Caco-2 (cell line): ENCODE data around the gene SRBD1. TPM values are rescaled to one million over a fixed set of nuclear protein-coding genes. Genes with fewer than 3 reads are reported as not detected.

Experiments used
- BruUV-seq: library from RNA; stranded (reverse); fragments of 400-500 nt; replicated peaks from 2 replicates; lab custom pipeline; 2021; lab: Mats Ljungman, UMichigan
- CTCF ChIA-PET: fragments of 300-600 bp; sonication (Branson Sonifier 250); formaldehyde crosslinking; loops from one replicate; lab custom pipeline; 2022; ENCODE audit warnings: antibody characterized with exemption; lab: Charles Lee
- POLR2A ChIA-PET: fragments of 300-600 bp; sonication (Branson Sonifier 250); formaldehyde crosslinking; loops from one replicate; lab custom pipeline; 2022; ENCODE audit warnings: antibody characterized with exemption; lab: Charles Lee
- DNase-seq, 2 experiments: peaks; one replicate each; pipeline versions ENCODE4 v3.0.0 to v3.0.0-alpha.2; 2020 to 2022
- H3K27me3 ChIP-seq: replicated peaks from 2 replicates; pipeline ENCODE4 v1.6.0; 2011; ENCODE audit warnings: low read length; ENCODE audit not compliant: control insufficient read depth, insufficient read depth
- H3K36me3 ChIP-seq: 2 replicates; pipeline ENCODE4 v1.5.1; 2011; ENCODE audit warnings: low read length; ENCODE audit not compliant: control insufficient read depth, insufficient read depth
- H3K4me1 ChIP-seq: fragments of 250-450 bp; sonication (Bioruptor Pico); 2 replicates; pipeline ENCODE4 v1.5.1; 2020; ENCODE audit warnings: mild to moderate bottlenecking
- H3K4me3 ChIP-seq: 2 replicates; pipeline ENCODE4 v1.5.1; 2011; ENCODE audit warnings: low read depth, mild to moderate bottlenecking, control low read depth, low read length
- H3K9me3 ChIP-seq: fragments of 250-450 bp; sonication (Bioruptor Pico); 2 replicates; pipeline ENCODE4 v1.5.1; 2020; ENCODE audit warnings: mild to moderate bottlenecking, moderate library complexity
- H3K27ac Mint-ChIP-seq: one replicate; pipeline ENCODE4 v1.8.0; 2022; ENCODE audit warnings: mixed read lengths; ENCODE audit not compliant: unreplicated experiment
- H3K27me3 Mint-ChIP-seq: one replicate; pipeline ENCODE4 v1.8.0; 2022; ENCODE audit warnings: mixed read lengths; ENCODE audit not compliant: insufficient read depth, unreplicated experiment
- H3K36me3 Mint-ChIP-seq: one replicate; pipeline ENCODE4 v1.8.0; 2022; ENCODE audit warnings: mild to moderate bottlenecking, mixed read lengths; ENCODE audit not compliant: insufficient read depth, unreplicated experiment
- H3K4me1 Mint-ChIP-seq: one replicate; pipeline ENCODE4 v1.8.0; 2022; ENCODE audit warnings: low read depth, mixed read lengths; ENCODE audit not compliant: unreplicated experiment
- H3K4me3 Mint-ChIP-seq: one replicate; pipeline ENCODE4 v1.8.0; 2022; ENCODE audit warnings: mild to moderate bottlenecking, moderate library complexity, mixed read lengths; ENCODE audit not compliant: unreplicated experiment
- H3K9me3 Mint-ChIP-seq: one replicate; pipeline ENCODE4 v1.8.0; 2022; ENCODE audit warnings: mixed read lengths; ENCODE audit not compliant: unreplicated experiment
- intact Hi-C: fragments of 100-400 bp; cut with micrococcal nuclease; formaldehyde crosslinking; loops from one replicate; pipeline ENCODE4 v1.10.0; 2022; ENCODE audit not compliant: unreplicated experiment
- total RNA-seq: library from RNA; stranded (reverse); gene quantifications from 2 replicates; pipeline ENCODE4 v1.2.3, GENCODE V29; 2022
- TF ChIP-seq, protein P1 (sequence below), 2 experiments: fragments of 200-600 bp in 1 of 2; IDR thresholded peaks; 1 replicate in 1 of 2; 2 replicates in 1 of 2; pipeline versions ENCODE4 v1.5.1 to v1.8.0; 2011 to 2022; ENCODE audit warnings: antibody characterized with exemption in 1 of 2, control low read depth in 1 of 2, inconsistent platforms in 1 of 2, low read depth in 1 of 2, low read length in 1 of 2, mild to moderate bottlenecking in 1 of 2, moderate library complexity in 1 of 2; ENCODE audit not compliant: insufficient read depth in 1 of 2, severe bottlenecking in 1 of 2, unreplicated experiment in 1 of 2

Gene SRBD1
- total RNA-seq, 1 experiment from 2014 or later: 15.8 TPM

DNA sequence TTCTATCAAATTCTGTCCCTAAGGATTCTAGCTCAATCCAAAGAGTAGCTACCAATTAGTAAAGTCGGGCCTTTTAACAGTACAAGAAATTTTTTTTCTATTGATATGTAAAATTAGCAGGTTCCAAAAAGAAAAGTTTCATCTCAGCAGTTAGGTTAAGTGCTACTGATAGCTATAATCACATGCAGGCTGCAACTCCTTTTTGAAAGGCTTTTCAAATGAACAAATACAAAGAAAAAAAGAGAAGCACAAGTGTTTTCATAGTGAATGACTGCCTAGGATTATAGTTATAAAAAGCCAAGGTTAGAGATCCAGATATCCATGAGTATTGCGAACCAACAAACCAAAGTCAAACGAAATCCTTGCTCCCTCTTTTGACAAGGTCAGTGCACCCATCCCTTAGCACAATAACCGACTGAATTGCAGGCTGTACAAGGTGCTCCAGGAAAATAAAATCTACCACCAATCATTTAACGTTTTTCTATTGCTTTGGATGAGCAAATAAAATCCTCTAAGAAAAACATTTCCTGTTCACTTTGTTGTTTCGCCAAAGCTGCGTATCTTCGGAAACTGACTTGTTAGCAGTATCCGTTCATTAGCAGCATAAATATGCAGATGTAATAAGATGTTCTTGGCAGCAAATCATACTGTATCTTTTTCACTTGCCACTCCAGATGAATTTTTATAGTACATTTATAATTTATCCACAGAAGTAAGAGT, 100.2 kb downstream of the SRBD1 start:
- Histone ChIP-seq H3K4me1 (no peaks in the 10 kb centered on the region), H3K27me3 (no peaks in the 10 kb centered on the region), H3K9me3 (no peaks in the 10 kb centered on the region), H3K36me3 (no peaks in the 10 kb centered on the region), H3K4me3 (no peak overlapping the region)
- Mint-ChIP-seq H3K4me3 (no peak overlapping the region), H3K27me3 (no peaks in the 10 kb centered on the region), H3K36me3 (no peaks in the 10 kb centered on the region), H3K4me1 (no peaks in the 10 kb centered on the region), H3K9me3 (no peaks in the 10 kb centered on the region), H3K27ac (no peak overlapping the region)
- intact Hi-C loops: no loop called here
- no TSS peak for BruUV-seq
- TF ChIP-seq, protein P1, sequence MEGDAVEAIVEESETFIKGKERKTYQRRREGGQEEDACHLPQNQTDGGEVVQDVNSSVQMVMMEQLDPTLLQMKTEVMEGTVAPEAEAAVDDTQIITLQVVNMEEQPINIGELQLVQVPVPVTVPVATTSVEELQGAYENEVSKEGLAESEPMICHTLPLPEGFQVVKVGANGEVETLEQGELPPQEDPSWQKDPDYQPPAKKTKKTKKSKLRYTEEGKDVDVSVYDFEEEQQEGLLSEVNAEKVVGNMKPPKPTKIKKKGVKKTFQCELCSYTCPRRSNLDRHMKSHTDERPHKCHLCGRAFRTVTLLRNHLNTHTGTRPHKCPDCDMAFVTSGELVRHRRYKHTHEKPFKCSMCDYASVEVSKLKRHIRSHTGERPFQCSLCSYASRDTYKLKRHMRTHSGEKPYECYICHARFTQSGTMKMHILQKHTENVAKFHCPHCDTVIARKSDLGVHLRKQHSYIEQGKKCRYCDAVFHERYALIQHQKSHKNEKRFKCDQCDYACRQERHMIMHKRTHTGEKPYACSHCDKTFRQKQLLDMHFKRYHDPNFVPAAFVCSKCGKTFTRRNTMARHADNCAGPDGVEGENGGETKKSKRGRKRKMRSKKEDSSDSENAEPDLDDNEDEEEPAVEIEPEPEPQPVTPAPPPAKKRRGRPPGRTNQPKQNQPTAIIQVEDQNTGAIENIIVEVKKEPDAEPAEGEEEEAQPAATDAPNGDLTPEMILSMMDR (IDR thresholded peaks at IDR 0.05; ENCODE audit: insufficient read depth in 1 of 2, low read depth in 1 of 2, low read length in 1 of 2, severe bottlenecking in 1 of 2, unreplicated experiment in 1 of 2): no peak
- ChIA-PET CTCF (no interaction called here), POLR2A (no interaction called here)
- no peak for DNase-seq

DNA sequence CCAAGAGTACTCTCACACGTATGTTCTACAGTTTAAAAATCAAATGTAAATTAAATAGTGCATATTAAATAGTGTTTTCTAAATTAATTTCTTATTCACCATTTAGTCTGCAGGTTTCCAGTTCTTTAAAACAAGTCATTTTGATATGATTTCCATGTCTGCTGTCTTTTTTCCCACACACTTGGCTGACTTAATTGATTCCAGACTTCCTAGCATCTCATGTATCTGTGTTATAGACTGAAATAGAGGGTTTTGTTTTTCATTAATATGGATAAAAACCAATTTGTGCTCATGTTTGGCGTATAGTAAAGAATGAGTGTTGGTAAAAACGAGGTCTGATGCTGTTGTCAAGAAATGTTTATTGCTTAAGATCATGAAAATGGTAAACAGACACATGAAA, 104.3 kb downstream of the SRBD1 start:
- CTCF ChIA-PET: no interaction called here

DNA sequence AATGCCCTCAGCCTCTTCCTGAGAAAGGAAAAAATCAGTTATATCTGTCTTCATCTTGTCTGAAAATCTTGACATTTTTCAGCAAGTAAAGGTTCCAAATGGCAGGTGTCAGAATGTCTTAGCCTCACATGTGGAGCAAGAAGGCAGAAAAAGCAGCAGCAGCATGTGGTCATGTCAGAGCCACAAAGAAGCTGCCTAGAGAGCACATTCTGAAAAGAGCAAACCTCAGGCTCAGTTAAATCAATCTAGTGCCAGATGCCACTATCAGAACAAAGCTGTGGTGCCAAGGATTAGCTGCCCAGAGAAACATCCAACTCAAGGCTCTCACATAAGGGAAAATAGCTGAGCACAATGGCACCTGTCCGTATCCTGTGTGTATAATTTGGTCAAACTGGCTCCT, 105.9 kb downstream of the SRBD1 start:
- H3K27ac Mint-ChIP-seq: no peak overlapping the region
- intact Hi-C loops: no loop called here
- no peak overlapping the region for H3K4me3 ChIP-seq
- H3K4me3 Mint-ChIP-seq: no peak overlapping the region
- ChIA-PET POLR2A (no interaction called here), CTCF (interaction anchor here (0.6 kb wide), 1 partner anchor 312 kb away, joined by 4 read pairs; no protein-coding TSS in a partner anchor)
- no peaks in the 10 kb centered on the region for H3K27me3 Mint-ChIP-seq
- H3K27me3 ChIP-seq: no peaks in the 10 kb centered on the region
- H3K4me1 ChIP-seq: no peaks in the 10 kb centered on the region
- TF ChIP-seq, protein P1 (IDR thresholded peaks at IDR 0.05; ENCODE audit: insufficient read depth in 1 of 2, low read depth in 1 of 2, low read length in 1 of 2, severe bottlenecking in 1 of 2, unreplicated experiment in 1 of 2): no peak
- no peaks in the 10 kb centered on the region for H3K36me3 ChIP-seq
- no peaks in the 10 kb centered on the region for H3K36me3 Mint-ChIP-seq
- H3K9me3 Mint-ChIP-seq: no peaks in the 10 kb centered on the region
- no peaks in the 10 kb centered on the region for H3K4me1 Mint-ChIP-seq
- no TSS peak for BruUV-seq
- peaks cover 5% of the 10 kb centered on the region for H3K9me3 ChIP-seq
- DNase-seq: no peak

More for the DNA sequence above, 104.3 kb downstream of the SRBD1 start:
- no peak overlapping the region for H3K27ac Mint-ChIP-seq
- TF ChIP-seq, protein P1 (IDR thresholded peaks at IDR 0.05; ENCODE audit: insufficient read depth in 1 of 2, low read depth in 1 of 2, low read length in 1 of 2, severe bottlenecking in 1 of 2, unreplicated experiment in 1 of 2): no peak
- Histone ChIP-seq H3K4me3 (no peak overlapping the region), H3K36me3 (no peaks in the 10 kb centered on the region), H3K27me3 (no peaks in the 10 kb centered on the region), H3K9me3 (peaks cover 2% of the 10 kb centered on the region; the same call in 1 of the 2 replicates), H3K4me1 (no peaks in the 10 kb centered on the region)
- H3K9me3 Mint-ChIP-seq: no peaks in the 10 kb centered on the region
- no peak for DNase-seq
- POLR2A ChIA-PET: no interaction called here
- BruUV-seq: no TSS peak
- no peaks in the 10 kb centered on the region for H3K4me1 Mint-ChIP-seq
- H3K36me3 Mint-ChIP-seq: no peaks in the 10 kb centered on the region
- H3K4me3 Mint-ChIP-seq: no peak overlapping the region
- intact Hi-C loops: no loop called here
- no peaks in the 10 kb centered on the region for H3K27me3 Mint-ChIP-seq
